HepG2 (cell line): ENCODE data around the gene SLC43A1. TPM values are rescaled to one million over a fixed set of nuclear protein-coding genes. Genes with fewer than 3 reads are reported as not detected.

Source experiments
- EP300 ChIP-seq, 3 experiments: sonication (generic) in 1 of 3; formaldehyde crosslinking in 1 of 3; IDR thresholded peaks; 2 replicates each; pipeline versions ENCODE4 v1.5.1 to v1.6.1; 2011 to 2020; ENCODE audit warnings: low read depth in 2 of 3, low read length in 2 of 3, borderline replicate concordance in 1 of 3, improper control_type of control experiment in 1 of 3, mild to moderate bottlenecking in 1 of 3, missing genetic modification reagents in 1 of 3, moderate library complexity in 1 of 3
- FOSL2 ChIP-seq: sonication (generic); formaldehyde crosslinking; IDR thresholded peaks from 2 replicates; pipeline ENCODE4 v1.4.0; 2020; ENCODE audit warnings: missing genetic modification reagents
- HDAC2 ChIP-seq: sonication (generic); formaldehyde crosslinking; IDR thresholded peaks from 2 replicates; pipeline ENCODE4 v1.4.0; 2020; ENCODE audit warnings: missing genetic modification reagents
- KDM3A ChIP-seq: IDR thresholded peaks from 2 replicates; pipeline ENCODE4 v1.6.1; 2018; ENCODE audit warnings: low read depth, missing compliant biosample characterization
- MAZ ChIP-seq, 2 experiments: sonication (generic) in 1 of 2; formaldehyde crosslinking in 1 of 2; IDR thresholded peaks; 2 replicates each; pipeline versions ENCODE4 v1.5.0 to v1.6.1; 2012 to 2020; ENCODE audit warnings: low read depth in 2 of 2, mild to moderate bottlenecking in 2 of 2, borderline replicate concordance in 1 of 2, improper control_type of control experiment in 1 of 2, low read length in 1 of 2, missing genetic modification reagents in 1 of 2, moderate library complexity in 1 of 2
- NONO ChIP-seq, 2 experiments: fragments of 450-650 bp in 1 of 2; sonication (generic) in 1 of 2; formaldehyde crosslinking in 1 of 2; IDR thresholded peaks in 1 of 2; conservative IDR thresholded peaks in 1 of 2; 2 replicates each; pipeline versions ENCODE4 v1.6.1 to v1.8.0; 2017 to 2022; ENCODE audit warnings: mild to moderate bottlenecking in 1 of 2, missing genetic modification reagents in 1 of 2, moderate library complexity in 1 of 2
- NR2F6 ChIP-seq, 2 experiments: IDR thresholded peaks; 2 replicates each; pipeline ENCODE4 v1.6.1; 2016; ENCODE audit warnings: antibody characterized with exemption in 1 of 2, mild to moderate bottlenecking in 1 of 2
- SALL2 ChIP-seq: sonication (generic); formaldehyde crosslinking; IDR thresholded peaks from 2 replicates; pipeline ENCODE4 v1.8.1; 2023; ENCODE audit warnings: mild to moderate bottlenecking, missing genetic modification reagents, inconsistent platforms
- ZSCAN9 ChIP-seq: IDR thresholded peaks from 2 replicates; pipeline ENCODE4 v1.6.1; 2016; ENCODE audit warnings: borderline replicate concordance
- polyA plus RNA-seq, 8 experiments: library from polyadenylated mRNA; depleted of rRNA in 3 of 8; stranded (reverse) in 7 of 8; unstranded in 1 of 8; fragments of >200 nt; fragmentation: Illumina TruSeq in 4 of 8; extraction: Trizol in 4 of 8; gene quantifications; 2 replicates each; pipeline versions ENCODE4 v1.2.1 to v1.2.3, GENCODE V29; 2011 to 2016; ENCODE audit warnings: low read depth in 4 of 8, missing spikeins in 1 of 8, mixed read lengths in 1 of 8; ENCODE audit not compliant: insufficient read depth in 1 of 8
- total RNA-seq, 5 experiments: library from RNA; depleted of rRNA; stranded (reverse); fragments of >200 nt; fragmentation: Illumina TruSeq; extraction: Trizol; gene quantifications; 2 replicates each; pipeline ENCODE4 v1.2.3, GENCODE V29; 2016; ENCODE audit warnings: low read depth in 1 of 5
- TF ChIP-seq, protein P1 (sequence below): sonication (generic); formaldehyde crosslinking; IDR thresholded peaks from 2 replicates; pipeline ENCODE4 v1.4.0; 2020; ENCODE audit warnings: missing genetic modification reagents
- TF ChIP-seq, protein P2 (sequence below), 2 experiments: fragments of 450-650 bp in 1 of 2; sonication (generic) in 1 of 2; formaldehyde crosslinking in 1 of 2; IDR thresholded peaks; 2 replicates each; pipeline versions ENCODE4 v1.6.1 to v1.8.0; 2016 to 2022; ENCODE audit warnings: antibody characterized with exemption in 1 of 2, mild to moderate bottlenecking in 1 of 2, missing genetic modification reagents in 1 of 2

Gene SLC43A1
- total and polyA plus RNA-seq, 2 of the 13 experiments (the other 11 are each of a cell fraction or from before 2014, with no cell fraction given) = 72.3 to 87.6 TPM

DNA sequence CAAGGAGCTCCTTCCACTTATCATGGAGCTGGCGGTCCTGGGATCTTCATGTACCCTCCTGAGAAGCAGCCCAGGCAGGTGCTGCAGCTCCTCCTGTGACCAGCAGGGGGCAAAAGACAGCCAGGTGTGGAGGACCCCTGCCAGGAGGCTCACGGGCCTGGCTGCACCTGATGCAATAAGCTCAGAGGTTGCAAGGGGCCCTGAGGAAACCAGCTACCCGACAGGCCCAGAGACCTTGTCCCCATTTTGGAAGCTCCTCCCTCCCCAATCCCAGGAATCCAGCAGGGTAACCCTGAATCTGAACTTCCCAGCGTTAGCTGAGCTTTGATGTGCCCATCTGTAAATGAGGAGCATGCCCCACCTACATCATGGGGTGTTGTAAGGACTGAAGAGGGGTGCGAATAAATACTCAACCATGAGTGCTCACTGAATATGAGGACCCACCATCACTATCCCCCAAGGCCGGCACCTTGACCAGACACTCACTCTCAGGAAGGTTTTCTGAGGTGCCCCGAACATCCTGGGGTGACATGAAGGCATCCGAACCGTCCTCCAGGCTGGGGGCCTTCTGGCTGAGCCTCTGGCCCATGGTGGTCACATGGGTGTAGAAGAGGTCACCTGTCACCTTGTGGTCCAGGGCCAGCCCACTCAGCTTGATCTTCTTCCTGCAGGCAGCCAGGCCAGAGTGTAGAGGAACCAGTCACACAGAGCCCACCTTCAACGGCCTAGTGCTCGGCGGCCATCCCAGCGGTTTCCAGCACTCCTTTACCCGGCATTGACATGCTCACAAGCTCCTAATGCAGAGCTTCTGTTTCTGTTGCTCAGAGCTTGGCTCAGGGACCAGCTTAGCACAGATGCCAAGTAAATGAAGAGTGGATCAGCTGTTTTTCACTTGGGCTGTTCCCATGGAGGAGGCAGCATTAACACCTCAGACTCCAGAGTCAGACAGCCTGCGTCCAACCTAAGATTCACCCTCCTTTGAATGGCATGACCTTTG, 21.7 kb downstream of the SLC43A1 start (continued):
- TF ChIP-seq, protein P1, sequence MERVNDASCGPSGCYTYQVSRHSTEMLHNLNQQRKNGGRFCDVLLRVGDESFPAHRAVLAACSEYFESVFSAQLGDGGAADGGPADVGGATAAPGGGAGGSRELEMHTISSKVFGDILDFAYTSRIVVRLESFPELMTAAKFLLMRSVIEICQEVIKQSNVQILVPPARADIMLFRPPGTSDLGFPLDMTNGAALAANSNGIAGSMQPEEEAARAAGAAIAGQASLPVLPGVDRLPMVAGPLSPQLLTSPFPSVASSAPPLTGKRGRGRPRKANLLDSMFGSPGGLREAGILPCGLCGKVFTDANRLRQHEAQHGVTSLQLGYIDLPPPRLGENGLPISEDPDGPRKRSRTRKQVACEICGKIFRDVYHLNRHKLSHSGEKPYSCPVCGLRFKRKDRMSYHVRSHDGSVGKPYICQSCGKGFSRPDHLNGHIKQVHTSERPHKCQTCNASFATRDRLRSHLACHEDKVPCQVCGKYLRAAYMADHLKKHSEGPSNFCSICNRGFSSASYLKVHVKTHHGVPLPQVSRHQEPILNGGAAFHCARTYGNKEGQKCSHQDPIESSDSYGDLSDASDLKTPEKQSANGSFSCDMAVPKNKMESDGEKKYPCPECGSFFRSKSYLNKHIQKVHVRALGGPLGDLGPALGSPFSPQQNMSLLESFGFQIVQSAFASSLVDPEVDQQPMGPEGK (CRISPR knock-in tag) = peak; percentile 52; the same call in 1 of the 2 replicates
- 0 out of 2 replicates have a peak, but pooled peaks have one; percentile 29 for TF ChIP-seq HDAC2
- TF ChIP-seq NR2F6 (IDR thresholded peaks at IDR 0.05) = no peak
- TF ChIP-seq NR2F6 (CRISPR knock-in tag; IDR thresholded peaks at IDR 0.05) = peak; percentile 32; the same call in 1 of the 2 replicates
- TF ChIP-seq MAZ (IDR thresholded peaks at IDR 0.05; ENCODE audit: borderline replicate concordance, low read depth, low read length) = no peak
- TF ChIP-seq MAZ (CRISPR knock-in tag; IDR thresholded peaks at IDR 0.05; ENCODE audit: low read depth) = peak; percentile 71
- peak; percentile 71; the same call in 1 of the 2 replicates for TF ChIP-seq ZSCAN9 (CRISPR knock-in tag)
- TF ChIP-seq, protein P2, sequence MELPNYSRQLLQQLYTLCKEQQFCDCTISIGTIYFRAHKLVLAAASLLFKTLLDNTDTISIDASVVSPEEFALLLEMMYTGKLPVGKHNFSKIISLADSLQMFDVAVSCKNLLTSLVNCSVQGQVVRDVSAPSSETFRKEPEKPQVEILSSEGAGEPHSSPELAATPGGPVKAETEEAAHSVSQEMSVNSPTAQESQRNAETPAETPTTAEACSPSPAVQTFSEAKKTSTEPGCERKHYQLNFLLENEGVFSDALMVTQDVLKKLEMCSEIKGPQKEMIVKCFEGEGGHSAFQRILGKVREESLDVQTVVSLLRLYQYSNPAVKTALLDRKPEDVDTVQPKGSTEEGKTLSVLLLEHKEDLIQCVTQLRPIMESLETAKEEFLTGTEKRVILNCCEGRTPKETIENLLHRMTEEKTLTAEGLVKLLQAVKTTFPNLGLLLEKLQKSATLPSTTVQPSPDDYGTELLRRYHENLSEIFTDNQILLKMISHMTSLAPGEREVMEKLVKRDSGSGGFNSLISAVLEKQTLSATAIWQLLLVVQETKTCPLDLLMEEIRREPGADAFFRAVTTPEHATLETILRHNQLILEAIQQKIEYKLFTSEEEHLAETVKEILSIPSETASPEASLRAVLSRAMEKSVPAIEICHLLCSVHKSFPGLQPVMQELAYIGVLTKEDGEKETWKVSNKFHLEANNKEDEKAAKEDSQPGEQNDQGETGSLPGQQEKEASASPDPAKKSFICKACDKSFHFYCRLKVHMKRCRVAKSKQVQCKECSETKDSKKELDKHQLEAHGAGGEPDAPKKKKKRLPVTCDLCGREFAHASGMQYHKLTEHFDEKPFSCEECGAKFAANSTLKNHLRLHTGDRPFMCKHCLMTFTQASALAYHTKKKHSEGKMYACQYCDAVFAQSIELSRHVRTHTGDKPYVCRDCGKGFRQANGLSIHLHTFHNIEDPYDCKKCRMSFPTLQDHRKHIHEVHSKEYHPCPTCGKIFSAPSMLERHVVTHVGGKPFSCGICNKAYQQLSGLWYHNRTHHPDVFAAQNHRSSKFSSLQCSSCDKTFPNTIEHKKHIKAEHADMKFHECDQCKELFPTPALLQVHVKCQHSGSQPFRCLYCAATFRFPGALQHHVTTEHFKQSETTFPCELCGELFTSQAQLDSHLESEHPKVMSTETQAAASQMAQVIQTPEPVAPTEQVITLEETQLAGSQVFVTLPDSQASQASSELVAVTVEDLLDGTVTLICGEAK (IDR thresholded peaks at IDR 0.05) = no peak
- TF ChIP-seq, protein P2 (CRISPR knock-in tag; IDR thresholded peaks at IDR 0.05) = no peak
- peak; percentile 81; the same call in 1 of the 2 replicates for TF ChIP-seq SALL2 (CRISPR knock-in tag)
- TF ChIP-seq EP300 (IDR thresholded peaks at IDR 0.05; ENCODE audit: low read depth in 2 of 2, low read length in 2 of 2) = peak in 1 of 2 experiments; percentile 72; a peak in 2 of 4 replicates
- TF ChIP-seq EP300 (CRISPR knock-in tag; IDR thresholded peaks at IDR 0.05; ENCODE audit: borderline replicate concordance) = peak; percentile 68; the same call in 1 of the 2 replicates
- TF ChIP-seq NONO (IDR thresholded peaks at IDR 0.05) = no peak
- TF ChIP-seq NONO (CRISPR knock-in tag; conservative IDR thresholded peaks at IDR 0.05) = peak; percentile 47; the same call in 1 of the 2 replicates
- 0 out of 2 replicates have a peak, but pooled peaks have one; percentile 17 for TF ChIP-seq KDM3A (CRISPR knock-in tag)
- peak; percentile 62 for TF ChIP-seq FOSL2 (CRISPR knock-in tag)
